ENCODE measurements around the gene PABPC3. TPM values are rescaled to one million over a fixed set of nuclear protein-coding genes. Genes with fewer than 3 reads are reported as not detected.

The PABPC3 gene
- total RNA-seq (2014; rRNA removed; shearing (Covaris generic)): 0.11 and 0.13 TPM in 2 replicates
- 0.32 and 0.46 TPM in 2 replicates for polyA plus RNA-seq (2015; cell fraction: cytosol; rRNA removed)
- polyA plus RNA-seq (2015; cell fraction: nucleus; rRNA removed): 0.05 and 0.06 TPM in 2 replicates

GRCh38 chr13:25095851-25096453, at the start of gene PABPC3:
Gene PABPC3, plus strand, starts transcription at chr13:25096136. Its CDS starts 63 bp downstream, at chr13:25096199.
- DNase-seq (ENCODE audit: low read depth, low spot score): no peak
- in situ Hi-C loops (cut with HindIII; ENCODE audit: low pct_unique_long_range_greater_than_20kb, low sequenced_read_pairs): no loop called here

- DNase-seq (ENCODE audit: low read depth, low spot score): no peak
- in situ Hi-C loops (cut with HindIII; ENCODE audit: low pct_unique_long_range_greater_than_20kb, low sequenced_read_pairs): no loop called here
These were observed 49.5 kb upstream of the PABPC3 start for GRCh38 chr13:25046274-25046984.

GRCh38 chr13:25046985-25047511, 48.9 kb upstream of the PABPC3 start:
- DNase-seq (ENCODE audit: low read depth, low spot score): no peak
- in situ Hi-C loops (cut with HindIII; ENCODE audit: low pct_unique_long_range_greater_than_20kb, low sequenced_read_pairs): no loop called here

GRCh38 chr13:25051065-25051464, 44.9 kb upstream of the PABPC3 start:
- in situ Hi-C loops (cut with HindIII; ENCODE audit: low pct_unique_long_range_greater_than_20kb, low sequenced_read_pairs): no loop called here
- DNase-seq (ENCODE audit: low read depth, low spot score): no peak

DNA sequence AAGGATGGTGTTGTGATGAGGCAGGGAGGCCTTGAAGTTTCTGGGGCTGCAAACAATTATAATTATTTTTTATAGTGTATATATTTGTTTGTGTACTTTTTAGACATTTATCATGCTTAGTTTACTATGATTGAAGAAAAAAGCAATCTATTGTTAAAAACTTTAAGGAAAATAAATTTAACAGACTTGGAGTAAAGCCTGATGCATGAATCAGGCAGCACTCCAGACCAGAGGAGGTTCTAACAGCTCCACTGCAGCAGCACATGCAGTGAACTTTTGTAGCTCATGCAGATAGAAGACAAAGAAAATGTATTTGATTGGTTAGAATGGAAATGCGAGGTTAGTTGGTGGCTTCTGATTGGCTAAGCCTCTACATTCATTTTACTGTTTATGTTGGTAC, 36.8 kb upstream of the PABPC3 start:
- in situ Hi-C loops (cut with HindIII; ENCODE audit: low pct_unique_long_range_greater_than_20kb, low sequenced_read_pairs): no loop called here

GRCh38 chr13:25059958-25060357, 36.0 kb upstream of the PABPC3 start:
- DNase-seq (ENCODE audit: low read depth, low spot score): no peak
- in situ Hi-C loops (cut with HindIII; ENCODE audit: low pct_unique_long_range_greater_than_20kb, low sequenced_read_pairs): no loop called here

More for the DNA sequence above, 36.8 kb upstream of the PABPC3 start:
- no peak for DNase-seq (ENCODE audit: low read depth, low spot score)

- peak; percentile 52 for DNase-seq (ENCODE audit: low read depth, low spot score)
- in situ Hi-C loops (cut with HindIII; ENCODE audit: low pct_unique_long_range_greater_than_20kb, low sequenced_read_pairs): no loop called here
These were observed 33.5 kb upstream of the PABPC3 start for GRCh38 chr13:25062479-25062878.

GRCh38 chr13:25064396-25064795, 31.5 kb upstream of the PABPC3 start:
- DNase-seq (ENCODE audit: low read depth, low spot score): no peak
- in situ Hi-C loops (cut with HindIII; ENCODE audit: low pct_unique_long_range_greater_than_20kb, low sequenced_read_pairs): no loop called here

DNA sequence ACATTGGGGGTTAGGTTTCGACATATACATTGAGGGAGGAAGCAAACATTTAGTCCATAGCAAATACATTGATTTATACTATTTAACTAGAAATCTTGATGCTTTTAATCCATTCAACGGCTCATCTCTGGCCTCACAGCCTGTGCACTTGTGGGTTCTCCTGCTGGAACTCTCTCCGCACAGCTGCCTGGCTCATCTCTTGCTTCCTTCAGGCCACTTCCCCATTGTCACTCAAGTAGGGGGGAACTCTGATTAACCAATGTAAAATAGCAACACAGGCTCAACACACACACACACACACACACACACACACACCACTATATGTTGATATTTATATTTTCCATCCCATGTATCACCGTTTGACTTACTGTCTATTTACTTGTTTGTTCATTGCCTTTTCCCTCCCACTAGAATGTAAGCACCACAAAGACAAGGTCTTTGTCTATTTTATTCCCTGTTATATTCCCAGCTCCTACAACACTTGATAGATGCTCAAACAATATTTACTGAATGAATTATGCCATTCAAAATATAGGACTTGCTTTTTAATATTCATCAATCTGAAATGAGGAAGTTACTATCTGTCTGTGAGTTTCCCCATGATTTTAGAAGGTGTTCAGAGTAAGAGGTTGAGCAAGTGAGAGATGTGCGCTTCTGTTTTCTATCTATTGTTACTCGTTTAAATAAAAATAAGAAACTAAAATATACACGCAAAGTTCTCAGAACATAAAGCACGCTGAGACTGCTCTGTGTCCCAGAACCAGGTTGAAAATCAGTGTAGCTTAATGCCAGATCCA, 29.8 kb upstream of the PABPC3 start:
- in situ Hi-C loops (cut with HindIII; ENCODE audit: low pct_unique_long_range_greater_than_20kb, low sequenced_read_pairs): no loop called here
- DNase-seq (ENCODE audit: low read depth, low spot score): no peak

GRCh38 chr13:25067064-25067463, 28.9 kb upstream of the PABPC3 start:
- in situ Hi-C loops (cut with HindIII; ENCODE audit: low pct_unique_long_range_greater_than_20kb, low sequenced_read_pairs): no loop called here
- DNase-seq (ENCODE audit: low read depth, low spot score): no peak

DNA sequence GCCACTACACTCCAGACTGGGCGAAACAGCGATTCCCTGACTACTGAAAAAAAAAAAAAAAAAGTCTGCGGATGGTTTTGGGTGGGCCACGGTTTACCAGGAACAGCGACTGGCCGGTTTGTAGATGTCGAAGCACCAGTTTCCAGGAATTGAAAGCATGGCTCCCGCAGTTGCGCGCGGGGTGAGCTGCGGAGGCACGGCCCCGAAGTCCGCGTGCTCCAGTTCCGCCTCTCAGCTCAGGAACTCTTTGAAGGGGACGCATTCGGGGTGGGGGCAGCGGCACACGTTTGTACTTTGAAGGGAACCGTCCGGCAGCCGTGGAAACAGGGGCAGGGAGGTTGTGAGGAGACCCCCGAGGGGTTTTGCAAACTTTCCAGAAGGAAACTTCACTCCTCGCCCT, 27.1 kb upstream of the PABPC3 start:
- no peak for DNase-seq (ENCODE audit: low read depth, low spot score)
- in situ Hi-C loops (cut with HindIII; ENCODE audit: low pct_unique_long_range_greater_than_20kb, low sequenced_read_pairs): no loop called here

DNA sequence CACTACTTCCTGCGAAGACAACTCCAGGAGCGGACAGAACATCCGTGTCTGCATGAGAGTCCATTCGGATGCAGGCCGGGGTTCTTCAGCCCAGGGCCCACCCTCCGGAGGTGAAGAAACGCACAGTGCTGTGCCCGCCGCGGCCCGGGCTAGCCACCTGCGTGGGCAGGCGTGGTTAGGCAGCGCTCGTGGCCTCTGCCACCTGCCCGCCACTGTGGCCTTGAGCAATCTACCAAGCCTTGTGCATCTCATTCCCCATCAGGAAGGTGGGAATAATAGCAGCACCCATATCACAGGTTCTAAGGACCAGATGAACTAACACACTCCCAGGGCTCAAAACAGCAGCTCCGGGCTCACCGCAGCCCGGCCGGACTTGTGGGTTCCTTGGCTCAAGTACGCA, 26.7 kb upstream of the PABPC3 start:
- no peak for DNase-seq (ENCODE audit: low read depth, low spot score)
- in situ Hi-C loops (cut with HindIII; ENCODE audit: low pct_unique_long_range_greater_than_20kb, low sequenced_read_pairs): no loop called here

DNA sequence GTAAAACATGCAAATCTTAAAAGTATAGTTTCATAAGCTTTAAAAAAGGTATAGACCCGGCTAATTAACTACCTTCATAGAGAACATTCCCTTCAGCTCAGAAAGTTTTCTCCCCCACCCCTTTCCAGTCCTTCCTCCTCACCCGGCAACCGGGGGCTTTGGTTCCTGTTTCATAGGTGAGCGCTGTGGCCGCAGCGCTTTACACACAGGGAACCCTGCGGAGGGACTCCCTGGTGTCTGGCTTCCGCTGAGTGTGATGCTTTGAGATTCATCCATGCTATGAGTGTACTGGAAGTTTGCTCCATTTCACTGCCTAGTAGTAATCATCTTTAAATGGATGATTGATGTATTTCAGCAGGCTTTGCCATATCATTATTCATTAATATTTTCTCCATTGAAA, 26.0 kb upstream of the PABPC3 start:
- in situ Hi-C loops (cut with HindIII; ENCODE audit: low pct_unique_long_range_greater_than_20kb, low sequenced_read_pairs): no loop called here
- no peak for DNase-seq (ENCODE audit: low read depth, low spot score)

GRCh38 chr13:25080773-25081172, 15.2 kb upstream of the PABPC3 start:
- in situ Hi-C loops (cut with HindIII; ENCODE audit: low pct_unique_long_range_greater_than_20kb, low sequenced_read_pairs): no loop called here
- no peak for DNase-seq (ENCODE audit: low read depth, low spot score)

DNA sequence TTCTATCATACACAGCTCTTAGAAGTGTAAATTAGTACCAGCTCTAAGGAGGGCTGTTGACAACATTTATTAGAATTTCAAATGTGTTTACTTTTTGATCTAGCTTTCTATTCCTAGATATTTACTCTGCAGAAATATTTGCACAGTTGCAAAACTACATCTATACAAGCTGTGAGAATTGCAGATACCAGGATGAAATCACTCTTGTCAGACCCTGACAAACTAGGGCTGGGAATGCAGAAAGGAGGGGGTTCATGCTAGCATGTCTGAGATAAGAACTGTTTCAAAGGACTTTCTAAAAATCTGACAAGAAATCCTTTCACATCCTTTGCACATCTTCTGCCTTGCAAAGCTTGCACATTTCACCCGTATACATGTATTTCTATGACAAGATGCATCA, 11.8 kb upstream of the PABPC3 start:
- DNase-seq (ENCODE audit: low read depth, low spot score): no peak

DNA sequence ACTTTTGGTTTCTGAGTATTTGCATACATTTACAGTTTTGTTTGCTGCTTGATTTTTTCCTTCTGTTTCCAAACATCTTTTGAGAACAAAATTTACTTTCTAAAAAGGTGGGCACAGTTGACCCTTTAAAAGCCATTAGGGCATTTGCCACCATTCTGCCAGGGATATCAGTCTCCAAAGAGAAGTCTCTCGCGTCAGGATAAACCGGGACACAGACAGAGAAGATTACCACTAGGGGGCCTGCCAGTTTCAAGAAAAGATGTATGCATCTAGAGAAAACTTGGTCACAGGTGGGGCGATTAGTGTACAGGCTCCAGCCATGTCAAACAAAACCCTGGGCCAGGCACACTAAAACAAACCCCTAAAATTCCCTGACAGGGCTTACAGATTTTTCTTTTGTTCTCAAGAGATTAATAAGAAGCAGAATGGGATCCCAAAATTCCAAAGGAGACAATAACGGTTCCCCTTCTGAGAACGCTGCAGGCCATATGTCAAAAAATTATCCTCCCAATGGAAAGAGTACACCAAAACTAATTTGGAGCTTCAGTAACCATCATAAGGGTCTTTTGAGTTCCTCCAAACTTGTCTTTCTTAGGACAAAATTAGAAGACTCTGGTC, 10.7 kb upstream of the PABPC3 start:
- peak; percentile 80 for DNase-seq (ENCODE audit: low read depth, low spot score)
- in situ Hi-C loops (cut with HindIII; ENCODE audit: low pct_unique_long_range_greater_than_20kb, low sequenced_read_pairs): no loop called here

More for the DNA sequence above, 11.8 kb upstream of the PABPC3 start:
- in situ Hi-C loops (cut with HindIII; ENCODE audit: low pct_unique_long_range_greater_than_20kb, low sequenced_read_pairs): no loop called here

DNA sequence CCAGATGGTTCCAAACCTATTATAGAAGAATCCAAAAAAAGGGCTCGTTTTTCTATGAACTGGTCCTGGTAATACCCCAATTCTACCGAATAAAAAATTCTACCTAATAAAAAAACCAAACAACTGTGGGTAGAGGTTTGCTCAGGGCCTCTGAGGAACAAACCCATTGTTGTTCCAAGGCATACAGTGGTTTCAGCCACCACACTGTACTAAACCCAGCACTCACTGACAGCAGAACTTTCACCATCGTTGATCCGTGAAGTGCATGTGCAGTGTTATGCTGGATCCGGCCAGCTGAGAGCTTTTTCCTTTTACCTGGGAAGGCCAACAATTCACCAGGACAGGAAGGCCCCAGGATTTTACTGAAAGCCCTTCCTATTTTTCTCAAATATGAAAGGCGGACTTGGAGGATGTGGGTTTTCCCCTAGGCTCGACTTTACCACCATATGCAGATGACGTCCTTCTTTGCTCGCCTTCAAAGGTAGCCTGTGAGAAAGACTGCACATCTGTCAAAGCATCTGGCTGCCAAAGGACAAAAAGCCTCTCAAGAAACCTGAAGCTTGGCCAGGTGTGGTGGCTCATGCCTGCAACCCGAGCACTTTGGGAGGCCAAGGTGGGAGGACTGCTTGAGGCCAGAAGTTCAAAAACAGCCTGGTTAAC, 7.2 kb upstream of the PABPC3 start:
- DNase-seq (ENCODE audit: low read depth, low spot score): no peak
- in situ Hi-C loops (cut with HindIII; ENCODE audit: low pct_unique_long_range_greater_than_20kb, low sequenced_read_pairs): no loop called here
